A549 (cell line): ENCODE data around the gene RHBDD3. TPM values are rescaled to one million over a fixed set of nuclear protein-coding genes. Genes with fewer than 3 reads are reported as not detected.

Source experiments
- ATAC-seq, 2 experiments: fragments of 200-7000 bp in 1 of 2; fragments of >200 bp in 1 of 2; cut with Nextera tagmentation in 1 of 2; cut with Tn5 transposase in 1 of 2; 3 replicates each; pipeline versions ENCODE4 v1.8.0 to v1.9.1; 2018 to 2020; ENCODE audit warnings: mild to moderate bottlenecking in 1 of 2, moderate library complexity in 1 of 2
- CTCF ChIA-PET: fragments of 300-600 bp; sonication (Branson Sonifier 250); formaldehyde crosslinking; extraction: SDS; loops from one replicate; lab custom pipeline; 2021; ENCODE audit warnings: antibody characterized with exemption, inconsistent platforms; lab: Yijun Ruan, JAX
- POLR2A ChIA-PET: fragments of 350-600 bp; formaldehyde crosslinking; extraction: SDS; loops from one replicate; lab custom pipeline; 2021; ENCODE audit warnings: antibody characterized with exemption, inconsistent platforms; lab: Yijun Ruan, JAX
- DNase-seq, 2 experiments: peaks; one replicate each; pipeline versions ENCODE4 v3.0.0 to v3.0.0-alpha.2; 2011 to 2016; ENCODE audit warnings: low read depth in 1 of 2, low spot score in 1 of 2
- FAIRE-seq: peaks from 2 replicates; lab custom pipeline; 2011; peaks lifted over from hg19 to GRCh38; lab: Jason Lieb, UNC
- H3K27ac ChIP-seq, 2 experiments: fragments of >200 bp; sonication (Bioruptor Twin); formaldehyde crosslinking; 3 replicates each; pipeline ENCODE4 v1.5.1; 2016 to 2017
- H3K4me1 ChIP-seq: fragments of >200 bp; sonication (Bioruptor Twin); formaldehyde crosslinking; 3 replicates; pipeline ENCODE4 v1.6.1; 2016
- H3K4me2 ChIP-seq: fragments of >200 bp; sonication (Bioruptor Twin); formaldehyde crosslinking; 3 replicates; pipeline ENCODE4 v1.6.1; 2016
- H3K4me3 ChIP-seq: fragments of >200 bp; sonication (Bioruptor Twin); formaldehyde crosslinking; 3 replicates; pipeline ENCODE4 v1.5.1; 2016
- H3K9me3 ChIP-seq: fragments of >200 bp; sonication (Bioruptor Twin); formaldehyde crosslinking; 3 replicates; pipeline ENCODE4 v1.6.1; 2016
- EHMT2 ChIP-seq: fragments of 200-600 bp; sonication (generic); IDR thresholded peaks from 2 replicates; pipeline ENCODE4 v1.6.1; 2016; ENCODE audit warnings: antibody characterized with exemption, low read depth, mild to moderate bottlenecking, moderate library complexity
- FOXS1 ChIP-seq: fragments of 250-450 bp; sonication (Bioruptor Pico); IDR thresholded peaks from 2 replicates; pipeline ENCODE4 v1.5.0; 2020; ENCODE audit warnings: mild to moderate bottlenecking, moderate library complexity
- GATA3 ChIP-seq: IDR thresholded peaks from 2 replicates; pipeline ENCODE4 v1.6.1; 2012; ENCODE audit warnings: borderline replicate concordance
- HMGXB4 ChIP-seq: fragments of 250-450 bp; sonication (Bioruptor Pico); IDR thresholded peaks from 2 replicates; pipeline ENCODE4 v1.5.0; 2021; ENCODE audit warnings: mild to moderate bottlenecking, moderate library complexity, borderline replicate concordance
- HOXA7 ChIP-seq: fragments of 250-450 bp; sonication (Bioruptor Pico); IDR thresholded peaks from 2 replicates; pipeline ENCODE4 v1.5.0; 2020; ENCODE audit warnings: mild to moderate bottlenecking, moderate library complexity
- HOXB5 ChIP-seq: fragments of 250-450 bp; sonication (Bioruptor Pico); IDR thresholded peaks from 2 replicates; pipeline ENCODE4 v1.5.0; 2020; ENCODE audit warnings: mild to moderate bottlenecking, moderate library complexity
- KDM5A ChIP-seq: fragments of 200-600 bp; sonication (generic); IDR thresholded peaks from 2 replicates; pipeline ENCODE4 v1.6.1; 2016; ENCODE audit warnings: antibody characterized with exemption, mild to moderate bottlenecking
- NPAS2 ChIP-seq: fragments of 250-450 bp; sonication (Bioruptor Pico); IDR thresholded peaks from 2 replicates; pipeline ENCODE4 v1.8.0; 2022; ENCODE audit warnings: mild to moderate bottlenecking, moderate library complexity, borderline replicate concordance
- POLR2A ChIP-seq: IDR thresholded peaks from 2 replicates; pipeline ENCODE4 v1.6.1; 2012; ENCODE audit warnings: mild to moderate bottlenecking, low read length
- POLR2AphosphoS2 ChIP-seq: conservative IDR thresholded peaks from 2 replicates; pipeline ENCODE4 v1.6.1; 2012; ENCODE audit warnings: low read length, improper control_type of control experiment, inconsistent platforms
- RARB ChIP-seq: fragments of 250-450 bp; sonication (Bioruptor Pico); IDR thresholded peaks from 2 replicates; pipeline ENCODE4 v1.8.0; 2021; ENCODE audit warnings: mild to moderate bottlenecking, moderate library complexity
- REST ChIP-seq: fragments of 200-600 bp; sonication (generic); IDR thresholded peaks from 2 replicates; pipeline ENCODE4 v1.6.1; 2016; ENCODE audit warnings: antibody characterized with exemption, mild to moderate bottlenecking, moderate library complexity
- RFX5 ChIP-seq: fragments of 450-650 bp; IDR thresholded peaks from 2 replicates; pipeline ENCODE4 v1.7.1; 2014; ENCODE audit warnings: antibody characterized with exemption, mild to moderate bottlenecking, moderate library complexity
- SREBF2 ChIP-seq: fragments of 450-650 bp; IDR thresholded peaks from 2 replicates; pipeline ENCODE4 v1.6.1; 2014; ENCODE audit warnings: mild to moderate bottlenecking, moderate library complexity
- TFCP2L1 ChIP-seq: fragments of 250-450 bp; sonication (Bioruptor Pico); IDR thresholded peaks from 2 replicates; pipeline ENCODE4 v1.5.0; 2021; ENCODE audit warnings: mild to moderate bottlenecking
- TP53 ChIP-seq: fragments of 250-450 bp; sonication (Bioruptor Pico); IDR thresholded peaks from 2 replicates; pipeline ENCODE4 v1.5.0; 2021; ENCODE audit warnings: mild to moderate bottlenecking, moderate library complexity
- USF2 ChIP-seq: fragments of 450-650 bp; IDR thresholded peaks from 2 replicates; pipeline ENCODE4 v1.6.1; 2014; ENCODE audit warnings: antibody characterized with exemption
- WGBS: methylation state at CpG from one replicate; pipeline ENCODE4 v1.1.6; 2017; ENCODE audit errors: missing lambda C conversion rate; 5-methylcytosine and 5-hydroxymethylcytosine counted together
- polyA plus RNA-seq, 4 experiments: library from polyadenylated mRNA; depleted of rRNA in 3 of 4; stranded (reverse); fragments of >200 nt; fragmentation: RNase III in 1 of 4; extraction: RNeasy Plus Mini Kit Qiagen cat#74134 plus additional on column Dnase treatment in 1 of 4; gene quantifications; 2 replicates in 3 of 4; 3 replicates in 1 of 4; pipeline ENCODE4 v1.2.3, GENCODE V29; 2011 to 2017

RHBDD3 gene
- polyA plus RNA-seq, 2 of the 4 experiments (the other 2 are of a cell fraction) = 10.2 to 20.8 TPM

- ChIA-PET CTCF (interaction anchor here (0.9 to 1.3 kb wide), 2 partner anchors 11 to 24 kb away, joined by 4 to 7 read pairs; no protein-coding TSS in a partner anchor), POLR2A (no interaction called here)
- no peaks in the 10 kb centered on the region for H3K9me3 ChIP-seq
- no peak overlapping the region for H3K4me2 ChIP-seq
- H3K4me3 ChIP-seq = no peak overlapping the region
- peak; percentile 11 to 12; a peak in 3 of 6 replicates for ATAC-seq
- peak; percentile 97; the same call in 1 of the 2 replicates for TF ChIP-seq POLR2AphosphoS2
- peak; percentile 31; the same call in 1 of the 2 replicates for TF ChIP-seq TP53 (CRISPR knock-in tag)
- TF ChIP-seq GATA3 = no peak
- peak; percentile 20; the same call in 1 of the 2 replicates for TF ChIP-seq HOXA7 (CRISPR knock-in tag)
- 91% methylated on average over 10 of the region's 10 CpGs for WGBS
- FAIRE-seq = no peak
- peaks cover 12% of the 10 kb centered on the region for H3K4me1 ChIP-seq
- DNase-seq = no peak
- no peak overlapping the region for H3K27ac ChIP-seq
These were observed 33.2 kb upstream of the RHBDD3 start for GRCh38 chr22:29300807-29301601.

- no peak for DNase-seq
- Histone ChIP-seq H3K4me2 (no peak overlapping the region), H3K27ac (no peak overlapping the region), H3K4me3 (no peak overlapping the region), H3K9me3 (no peaks in the 10 kb centered on the region), H3K4me1 (peaks cover 7% of the 10 kb centered on the region; the same call in 2 of the 3 replicates)
- TF ChIP-seq POLR2A = no peak
- TF ChIP-seq HOXB5 (CRISPR knock-in tag) = no peak
- TF ChIP-seq NPAS2 (CRISPR knock-in tag) = no peak
- TF ChIP-seq SREBF2 = no peak
- TF ChIP-seq REST = no peak
- TF ChIP-seq RFX5 = no peak
- no peak for TF ChIP-seq FOXS1 (CRISPR knock-in tag)
- no peak for FAIRE-seq
- 82% methylated on average over 4 of the region's 4 CpGs for WGBS
- ChIA-PET POLR2A (no interaction called here), CTCF (interaction anchor here (0.9 to 1.3 kb wide), 2 partner anchors 12 to 24 kb away, joined by 4 to 7 read pairs; no protein-coding TSS in a partner anchor)
- ATAC-seq = no peak
These were observed 32.7 kb upstream of the RHBDD3 start for GRCh38 chr22:29300467-29300806.

GRCh38 chr22:29299136-29299900, 31.5 kb upstream of the RHBDD3 start:
- FAIRE-seq (no peak), DNase-seq (no peak), ATAC-seq (no peak)
- Histone ChIP-seq H3K4me3 (no peak overlapping the region), H3K4me2 (no peak overlapping the region), H3K9me3 (no peaks in the 10 kb centered on the region)
- ChIA-PET CTCF (interaction anchor here (0.6 kb wide), 1 partner anchor 471 kb away, joined by 3 read pairs; no protein-coding TSS in a partner anchor), POLR2A (no interaction called here)
- WGBS = 94% methylated on average over 17 of the region's 19 CpGs
- TF ChIP-seq EHMT2 = no peak
- TF ChIP-seq USF2 = no peak
- no peak for TF ChIP-seq HMGXB4
- no peak for TF ChIP-seq REST
- no peak for TF ChIP-seq NPAS2 (CRISPR knock-in tag)
- TF ChIP-seq TFCP2L1 (CRISPR knock-in tag) = no peak
- TF ChIP-seq RARB (CRISPR knock-in tag) = no peak
- no peak for TF ChIP-seq KDM5A
- TF ChIP-seq, all 56 proteins: peak for 0
- Histone ChIP-seq H3K4me1 (peaks cover 7% of the 10 kb centered on the region; the same call in 2 of the 3 replicates), H3K27ac (no peak overlapping the region)
